HEK293 (cell line): ENCODE data around the gene AKAP6.
"Not testable (repeated sequence)": the region's sequence is repeated elsewhere in the genome, so short reads cannot be mapped to it uniquely, and the experiment has no call there.

ENCODE experiments used
- CTCF ChIA-PET: fragments of 350-600 bp; formaldehyde crosslinking; extraction: SDS; loops from one replicate; lab custom pipeline; 2021; ENCODE audit warnings: antibody characterized with exemption; lab: Yijun Ruan, JAX
- POLR2A ChIA-PET: fragments of 300-600 bp; formaldehyde crosslinking; extraction: SDS; loops from one replicate; lab custom pipeline; 2020; ENCODE audit warnings: antibody characterized with exemption, inconsistent platforms; lab: Yijun Ruan, JAX
- H3K27ac ChIP-seq: fragments of 200-500 bp; sonication (Bioruptor generic); 2 replicates; pipeline ENCODE4 v1.5.1; 2014; ENCODE audit warnings: low read depth, low read length, control low read depth, inconsistent platforms; ENCODE audit errors: extremely low read depth
- H3K36me3 ChIP-seq, 2 experiments: fragments of 200-500 bp in 1 of 2; sonication (Bioruptor generic) in 1 of 2; 1 replicate in 1 of 2; 2 replicates in 1 of 2; pipeline ENCODE4 v1.5.1; 2014 to 2017; ENCODE audit warnings: inconsistent platforms in 2 of 2, low read length in 2 of 2; ENCODE audit not compliant: control insufficient read depth in 2 of 2, insufficient read depth in 1 of 2
- H3K4me1 ChIP-seq: fragments of 200-500 bp; sonication (Bioruptor generic); 2 replicates; pipeline ENCODE4 v1.5.1; 2014; ENCODE audit warnings: mild to moderate bottlenecking, low read length, inconsistent platforms; ENCODE audit not compliant: control insufficient read depth, insufficient read depth
- H3K4me3 ChIP-seq: 2 replicates; pipeline ENCODE4 v1.5.1; 2011; ENCODE audit warnings: low read depth, mild to moderate bottlenecking, control low read depth, low read length, moderate library complexity
- H3K9me3 ChIP-seq: fragments of 200-500 bp; sonication (Bioruptor generic); 2 replicates; pipeline ENCODE4 v1.5.1; 2014; ENCODE audit warnings: low read depth, low read length, inconsistent platforms; ENCODE audit not compliant: control insufficient read depth, insufficient read depth
- AEBP2 ChIP-seq: fragments of 450-650 bp; formaldehyde crosslinking; IDR thresholded peaks from 2 replicates; pipeline ENCODE4 v1.5.1; 2016; ENCODE audit warnings: missing biosample characterization, missing genetic modification characterization, borderline replicate concordance
- MYNN ChIP-seq: fragments of 450-650 bp; formaldehyde crosslinking; IDR thresholded peaks from 2 replicates; pipeline ENCODE4 v1.5.1; 2016; ENCODE audit warnings: missing biosample characterization, missing genetic modification characterization, borderline replicate concordance
- PATZ1 ChIP-seq: fragments of 450-650 bp; formaldehyde crosslinking; IDR thresholded peaks from 2 replicates; pipeline ENCODE4 v1.5.1; 2016; ENCODE audit warnings: missing biosample characterization, missing genetic modification characterization
- SCRT2 ChIP-seq: fragments of 450-650 bp; formaldehyde crosslinking; IDR thresholded peaks from 2 replicates; pipeline ENCODE4 v1.5.1; 2016; ENCODE audit warnings: missing biosample characterization, missing genetic modification characterization
- ZBTB48 ChIP-seq: fragments of 450-650 bp; formaldehyde crosslinking; IDR thresholded peaks from 2 replicates; pipeline ENCODE4 v1.5.1; 2016; ENCODE audit warnings: missing biosample characterization, missing genetic modification characterization
- ZNF114 ChIP-seq: fragments of 450-650 bp; formaldehyde crosslinking; IDR thresholded peaks from 2 replicates; pipeline ENCODE4 v1.5.0; 2017; ENCODE audit warnings: missing biosample characterization, missing genetic modification characterization
- ZNF211 ChIP-seq: fragments of 450-650 bp; formaldehyde crosslinking; IDR thresholded peaks from 2 replicates; pipeline ENCODE4 v1.5.1; 2016; ENCODE audit warnings: low read depth, missing biosample characterization, missing genetic modification characterization
- ZNF37A ChIP-seq: fragments of 450-650 bp; IDR thresholded peaks from 2 replicates; pipeline ENCODE4 v1.5.1; 2018; ENCODE audit warnings: missing biosample characterization, missing genetic modification characterization
- ZNF426 ChIP-seq: fragments of 450-650 bp; formaldehyde crosslinking; IDR thresholded peaks from 2 replicates; pipeline ENCODE4 v1.5.1; 2017; ENCODE audit warnings: missing biosample characterization, missing genetic modification characterization, mild to moderate bottlenecking, inconsistent platforms, moderate library complexity
- ZNF473 ChIP-seq: fragments of 450-650 bp; formaldehyde crosslinking; IDR thresholded peaks from 2 replicates; pipeline ENCODE4 v1.5.1; 2017; ENCODE audit warnings: missing biosample characterization, missing genetic modification characterization
- ZNF48 ChIP-seq: fragments of 450-650 bp; formaldehyde crosslinking; IDR thresholded peaks from 2 replicates; pipeline ENCODE4 v1.5.1; 2016; ENCODE audit warnings: missing biosample characterization, missing genetic modification characterization
- ZNF560 ChIP-seq: fragments of 450-650 bp; formaldehyde crosslinking; IDR thresholded peaks from 2 replicates; pipeline ENCODE4 v1.5.1; 2017; ENCODE audit warnings: missing biosample characterization, missing genetic modification characterization, borderline replicate concordance
- ZNF610 ChIP-seq: fragments of 450-650 bp; formaldehyde crosslinking; IDR thresholded peaks from 2 replicates; pipeline ENCODE4 v1.5.1; 2016; ENCODE audit warnings: missing biosample characterization, missing genetic modification characterization, borderline replicate concordance
- ZNF623 ChIP-seq: fragments of 450-650 bp; formaldehyde crosslinking; IDR thresholded peaks from 2 replicates; pipeline ENCODE4 v1.5.1; 2016; ENCODE audit warnings: missing biosample characterization, missing genetic modification characterization
- ZNF664 ChIP-seq: fragments of 450-650 bp; formaldehyde crosslinking; IDR thresholded peaks from 2 replicates; pipeline ENCODE4 v1.5.1; 2016; ENCODE audit warnings: missing biosample characterization, missing genetic modification characterization
- ZSCAN30 ChIP-seq: fragments of 450-650 bp; IDR thresholded peaks from 2 replicates; pipeline ENCODE4 v1.5.1; 2018; ENCODE audit warnings: missing biosample characterization, mild to moderate bottlenecking, missing genetic modification characterization, moderate library complexity
- ZSCAN4 ChIP-seq: fragments of 450-650 bp; formaldehyde crosslinking; IDR thresholded peaks from 2 replicates; pipeline ENCODE4 v1.5.1; 2017; ENCODE audit warnings: missing biosample characterization, missing genetic modification characterization
- TF ChIP-seq, protein P1 (sequence below): fragments of 450-650 bp; IDR thresholded peaks from 2 replicates; pipeline ENCODE4 v1.5.1; 2018; ENCODE audit warnings: missing biosample characterization, missing genetic modification characterization
- TF ChIP-seq, protein P2 (sequence below): fragments of 450-650 bp; formaldehyde crosslinking; IDR thresholded peaks from 2 replicates; pipeline ENCODE4 v1.5.1; 2016; ENCODE audit warnings: missing biosample characterization, missing genetic modification characterization

Gene AKAP6

DNA sequence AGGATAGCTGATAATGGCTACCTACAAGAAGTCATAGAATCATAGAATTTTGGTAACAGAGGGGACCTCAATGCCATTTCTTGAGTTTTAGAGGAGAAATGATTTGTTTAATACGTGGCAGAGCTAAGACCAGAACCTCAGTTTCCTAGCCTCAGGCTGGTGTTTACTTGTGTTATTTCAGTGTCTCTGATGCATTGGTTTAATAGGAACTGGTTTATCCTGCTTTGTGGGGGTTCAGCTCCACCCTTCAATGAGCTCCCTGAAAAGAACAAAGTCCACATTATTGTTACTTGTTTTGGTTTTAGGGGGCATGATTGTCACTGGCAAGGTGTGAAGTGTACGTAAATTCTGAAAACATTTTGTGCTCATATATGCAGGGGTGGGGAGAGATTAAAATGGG, 55.4 kb downstream of the AKAP6 start (continued):
- TF ChIP-seq PATZ1 (tag by site-specific recombination) (no peak), MYNN (tag by site-specific recombination) (no peak), ZNF560 (tag by site-specific recombination) (no peak), ZSCAN30 (tag by site-specific recombination) (no peak), ZNF426 (tag by site-specific recombination) (no peak), ZSCAN4 (tag by site-specific recombination) (no peak), ZNF37A (tag by site-specific recombination) (no peak), ZBTB48 (tag by site-specific recombination) (no peak)

DNA sequence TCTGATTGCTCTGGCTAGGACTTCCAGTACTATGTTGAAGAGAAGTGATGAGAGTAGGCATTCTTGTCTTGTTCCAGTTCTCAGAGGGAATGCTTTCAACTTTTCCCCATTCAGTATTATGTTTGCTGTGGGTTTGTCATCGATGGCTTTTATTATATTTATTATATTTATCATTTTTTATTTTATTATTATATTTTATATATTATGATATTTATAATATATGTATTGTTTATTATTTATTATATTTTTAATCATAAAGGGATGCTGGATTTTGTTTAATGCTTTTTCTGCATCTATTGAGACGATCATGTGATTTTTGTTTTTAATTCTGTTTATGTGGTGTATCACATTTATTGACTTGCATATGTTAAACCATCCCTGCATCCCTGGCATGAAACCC, 58.2 kb downstream of the AKAP6 start:
- H3K27ac ChIP-seq, H3K4me3 ChIP-seq, H3K36me3 ChIP-seq, H3K4me1 ChIP-seq, CTCF ChIA-PET, H3K9me3 ChIP-seq: not testable (repeated sequence)
- POLR2A ChIA-PET = interaction anchor here (0.6 kb wide), 1 partner anchor 58 kb away, joined by 3 read pairs; no protein-coding TSS in a partner anchor

GRCh38 chr14:32393119-32393518, 64.0 kb downstream of the AKAP6 start:
- Histone ChIP-seq H3K4me1 (peaks cover 4% of the 10 kb centered on the region; the same call in 1 of the 2 replicates), H3K4me3 (no peak overlapping the region), H3K27ac (no peak overlapping the region), H3K9me3 (no peaks in the 10 kb centered on the region; the same call in 1 of the 2 replicates), H3K36me3 (no peaks in the 10 kb centered on the region)
- ChIA-PET CTCF (interaction anchor here (0.6 kb wide), 1 partner anchor 117 kb away, joined by 4 read pairs; no protein-coding TSS in a partner anchor), POLR2A (no interaction called here)
- no peak for TF ChIP-seq SCRT2
- TF ChIP-seq, protein P1, sequence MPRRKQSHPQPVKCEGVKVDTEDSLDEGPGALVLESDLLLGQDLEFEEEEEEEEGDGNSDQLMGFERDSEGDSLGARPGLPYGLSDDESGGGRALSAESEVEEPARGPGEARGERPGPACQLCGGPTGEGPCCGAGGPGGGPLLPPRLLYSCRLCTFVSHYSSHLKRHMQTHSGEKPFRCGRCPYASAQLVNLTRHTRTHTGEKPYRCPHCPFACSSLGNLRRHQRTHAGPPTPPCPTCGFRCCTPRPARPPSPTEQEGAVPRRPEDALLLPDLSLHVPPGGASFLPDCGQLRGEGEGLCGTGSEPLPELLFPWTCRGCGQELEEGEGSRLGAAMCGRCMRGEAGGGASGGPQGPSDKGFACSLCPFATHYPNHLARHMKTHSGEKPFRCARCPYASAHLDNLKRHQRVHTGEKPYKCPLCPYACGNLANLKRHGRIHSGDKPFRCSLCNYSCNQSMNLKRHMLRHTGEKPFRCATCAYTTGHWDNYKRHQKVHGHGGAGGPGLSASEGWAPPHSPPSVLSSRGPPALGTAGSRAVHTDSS (tag by site-specific recombination) = no peak
- TF ChIP-seq ZNF623 (tag by site-specific recombination) = no peak
- TF ChIP-seq ZNF664 (tag by site-specific recombination) = no peak
- TF ChIP-seq ZNF610 (tag by site-specific recombination) = no peak
- no peak for TF ChIP-seq ZNF48 (tag by site-specific recombination)
- no peak for TF ChIP-seq ZNF473
- TF ChIP-seq ZNF211 (tag by site-specific recombination) = no peak
- no peak for TF ChIP-seq ZNF114 (tag by site-specific recombination)
- TF ChIP-seq, protein P2, sequence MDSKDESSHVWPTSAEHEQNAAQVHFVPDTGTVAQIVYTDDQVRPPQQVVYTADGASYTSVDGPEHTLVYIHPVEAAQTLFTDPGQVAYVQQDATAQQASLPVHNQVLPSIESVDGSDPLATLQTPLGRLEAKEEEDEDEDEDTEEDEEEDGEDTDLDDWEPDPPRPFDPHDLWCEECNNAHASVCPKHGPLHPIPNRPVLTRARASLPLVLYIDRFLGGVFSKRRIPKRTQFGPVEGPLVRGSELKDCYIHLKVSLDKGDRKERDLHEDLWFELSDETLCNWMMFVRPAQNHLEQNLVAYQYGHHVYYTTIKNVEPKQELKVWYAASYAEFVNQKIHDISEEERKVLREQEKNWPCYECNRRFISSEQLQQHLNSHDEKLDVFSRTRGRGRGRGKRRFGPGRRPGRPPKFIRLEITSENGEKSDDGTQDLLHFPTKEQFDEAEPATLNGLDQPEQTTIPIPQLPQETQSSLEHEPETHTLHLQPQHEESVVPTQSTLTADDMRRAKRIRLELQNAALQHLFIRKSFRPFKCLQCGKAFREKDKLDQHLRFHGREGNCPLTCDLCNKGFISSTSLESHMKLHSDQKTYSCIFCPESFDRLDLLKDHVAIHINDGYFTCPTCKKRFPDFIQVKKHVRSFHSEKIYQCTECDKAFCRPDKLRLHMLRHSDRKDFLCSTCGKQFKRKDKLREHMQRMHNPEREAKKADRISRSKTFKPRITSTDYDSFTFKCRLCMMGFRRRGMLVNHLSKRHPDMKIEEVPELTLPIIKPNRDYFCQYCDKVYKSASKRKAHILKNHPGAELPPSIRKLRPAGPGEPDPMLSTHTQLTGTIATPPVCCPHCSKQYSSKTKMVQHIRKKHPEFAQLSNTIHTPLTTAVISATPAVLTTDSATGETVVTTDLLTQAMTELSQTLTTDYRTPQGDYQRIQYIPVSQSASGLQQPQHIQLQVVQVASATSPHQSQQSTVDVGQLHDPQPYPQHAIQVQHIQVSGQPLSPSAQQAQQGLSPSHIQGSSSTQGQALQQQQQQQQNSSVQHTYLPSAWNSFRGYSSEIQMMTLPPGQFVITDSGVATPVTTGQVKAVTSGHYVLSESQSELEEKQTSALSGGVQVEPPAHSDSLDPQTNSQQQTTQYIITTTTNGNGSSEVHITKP = no peak
- no peak for TF ChIP-seq AEBP2 (tag by site-specific recombination)
